Endothelial cell of umbilical vein (primary cell): ENCODE data around the gene ZNF774. TPM values are rescaled to one million over a fixed set of nuclear protein-coding genes. Genes with fewer than 3 reads are reported as not detected.

Experiments used
- BruUV-seq: library from RNA; stranded (reverse); fragments of 400-500 nt; replicated peaks from 2 replicates; lab custom pipeline; 2021; lab: Mats Ljungman, UMichigan
- CTCF ChIA-PET: fragments of 300-600, 350-600 bp; sonication (Branson Sonifier 250); formaldehyde crosslinking; loops from one replicate; lab custom pipeline; 2021; ENCODE audit warnings: antibody characterized with exemption, inconsistent platforms; lab: Charles Lee
- POLR2A ChIA-PET: fragments of 300-600, 350-600 bp; sonication (Branson Sonifier 250); formaldehyde crosslinking; loops from one replicate; lab custom pipeline; 2021; ENCODE audit warnings: antibody characterized with exemption, inconsistent platforms; lab: Charles Lee
- DNase-seq: peaks from one replicate; pipeline ENCODE4 v3.0.0-alpha.2; 2011; ENCODE audit warnings: low read depth, low spot score
- FAIRE-seq: peaks from 2 replicates; lab custom pipeline; 2011; peaks lifted over from hg19 to GRCh38; lab: Jason Lieb, UNC
- H2AFZ ChIP-seq: 2 replicates; pipeline ENCODE4 v1.6.0; 2012; ENCODE audit warnings: low read depth, low read length, control low read depth, inconsistent platforms
- H3K27ac ChIP-seq: 2 replicates; pipeline ENCODE4 v1.5.1; 2011; ENCODE audit warnings: low read depth, mild to moderate bottlenecking, control low read depth, low read length, moderate library complexity; ENCODE audit not compliant: insufficient read depth
- H3K27me3 ChIP-seq, 2 experiments: 2 replicates each; pipeline versions ENCODE4 v1.6.0 to v1.6.1; 2011; ENCODE audit warnings: low read length in 2 of 2, mixed read lengths in 1 of 2; ENCODE audit not compliant: control insufficient read depth in 2 of 2, insufficient read depth in 2 of 2
- H3K36me3 ChIP-seq, 2 experiments: 2 replicates in 1 of 2; 3 replicates in 1 of 2; pipeline ENCODE4 v1.5.1; 2011; ENCODE audit warnings: low read length in 2 of 2, mild to moderate bottlenecking in 1 of 2, moderate library complexity in 1 of 2; ENCODE audit not compliant: control insufficient read depth in 2 of 2, insufficient read depth in 2 of 2; ENCODE audit errors: extremely low read depth in 1 of 2
- H3K4me1 ChIP-seq: 3 replicates; pipeline ENCODE4 v1.5.1; 2011; ENCODE audit warnings: mild to moderate bottlenecking, low read length; ENCODE audit not compliant: control insufficient read depth, insufficient read depth; ENCODE audit errors: extremely low read depth
- H3K4me2 ChIP-seq: 2 replicates; pipeline ENCODE4 v1.6.1; 2011; ENCODE audit warnings: low read length, control low read depth, mixed read lengths; ENCODE audit not compliant: insufficient read depth
- H3K4me3 ChIP-seq, 3 experiments: fragments of 200-600 bp in 1 of 3; sonication (generic), shearing (Covaris generic) in 1 of 3; replicated peaks in 1 of 3; 2 replicates each; pipeline ENCODE4 v1.5.1; 2011 to 2016; ENCODE audit warnings: control low read depth in 3 of 3, low read length in 3 of 3, mild to moderate bottlenecking in 2 of 3, inconsistent platforms in 1 of 3, low read depth in 1 of 3, moderate library complexity in 1 of 3; ENCODE audit not compliant: insufficient read depth in 1 of 3
- H3K79me2 ChIP-seq: 2 replicates; pipeline ENCODE4 v1.6.0; 2012; ENCODE audit warnings: low read length, inconsistent platforms; ENCODE audit not compliant: control insufficient read depth, insufficient read depth
- H3K9ac ChIP-seq: replicated peaks from 2 replicates; pipeline ENCODE3; 2011; ENCODE audit warnings: low read length, control low read depth; ENCODE audit not compliant: insufficient read depth; ENCODE audit errors: extremely low read depth
- H3K9me1 ChIP-seq: replicated peaks from 3 replicates; pipeline ENCODE4 v1.6.0; 2011; ENCODE audit warnings: mild to moderate bottlenecking, low read length; ENCODE audit not compliant: control insufficient read depth, insufficient read depth; ENCODE audit errors: extremely low read depth
- H3K9me3 ChIP-seq: replicated peaks from 2 replicates; pipeline ENCODE4 v1.5.1; 2012; ENCODE audit warnings: low read length, inconsistent platforms; ENCODE audit not compliant: control insufficient read depth, insufficient read depth
- H4K20me1 ChIP-seq: replicated peaks from 2 replicates; pipeline ENCODE3; 2011; ENCODE audit warnings: mild to moderate bottlenecking, low read length; ENCODE audit not compliant: control insufficient read depth, insufficient read depth; ENCODE audit errors: extremely low read depth
- JUN ChIP-seq: IDR thresholded peaks from 2 replicates; pipeline ENCODE4 v1.6.1; 2011; ENCODE audit warnings: borderline replicate concordance, low read depth; ENCODE audit not compliant: insufficient read length, insufficient read depth
- MYC ChIP-seq: IDR thresholded peaks from one replicate; pipeline ENCODE4 v1.6.1; 2011; ENCODE audit warnings: mild to moderate bottlenecking, low read depth, low read length
- POLR2A ChIP-seq: IDR thresholded peaks from 2 replicates; pipeline ENCODE4 v1.6.1; 2012; ENCODE audit warnings: low read depth, mild to moderate bottlenecking, control low read depth, low read length
- POLR2AphosphoS5 ChIP-seq: IDR thresholded peaks from 2 replicates; pipeline ENCODE4 v1.6.1; 2012; ENCODE audit warnings: low read depth, mild to moderate bottlenecking, control low read depth, low read length, moderate library complexity; ENCODE audit not compliant: insufficient read depth
- dilution Hi-C: fragments of 300-500 bp; cut with MboI; formaldehyde crosslinking; loops from one replicate; pipeline ENCODE4 v1.15.0; 2019; ENCODE audit warnings: low sequenced_read_pairs; ENCODE audit not compliant: extremely low pct_ligation_motif_present
- intact Hi-C: fragments of 100-400 bp; cut with micrococcal nuclease; formaldehyde crosslinking; loops from one replicate; pipeline ENCODE4 v1.10.0; 2022
- polyA plus RNA-seq, 4 experiments: library from polyadenylated mRNA; depleted of rRNA in 3 of 4; stranded (reverse) in 3 of 4; unstranded in 1 of 4; fragments of >200 nt; gene quantifications; 2 replicates each; pipeline versions ENCODE4 v1.2.1 to v1.2.3, GENCODE V29; 2011 to 2012; ENCODE audit warnings: missing spikeins in 1 of 4
- total RNA-seq: library from RNA; stranded (reverse); gene quantifications from 2 replicates; pipeline ENCODE4 v1.2.3, GENCODE V29; 2021
- TF ChIP-seq, protein P1 (sequence below), 2 donors: IDR thresholded peaks; 1 replicate in 1 of 2; 2 replicates in 1 of 2; pipeline ENCODE4 v1.5.1; 2011; ENCODE audit warnings: low read length in 2 of 2, mild to moderate bottlenecking in 2 of 2, moderate library complexity in 2 of 2, control low read depth in 1 of 2, inconsistent platforms in 1 of 2, low read depth in 1 of 2; ENCODE audit not compliant: insufficient read depth in 1 of 2; ENCODE audit errors: extremely low read depth in 1 of 2

The ZNF774 gene
- total and polyA plus RNA-seq, 2 donors (not counting 3 experiments of a cell fraction or from before 2014, with no cell fraction given) = 0.98 to 2.6 TPM

DNA sequence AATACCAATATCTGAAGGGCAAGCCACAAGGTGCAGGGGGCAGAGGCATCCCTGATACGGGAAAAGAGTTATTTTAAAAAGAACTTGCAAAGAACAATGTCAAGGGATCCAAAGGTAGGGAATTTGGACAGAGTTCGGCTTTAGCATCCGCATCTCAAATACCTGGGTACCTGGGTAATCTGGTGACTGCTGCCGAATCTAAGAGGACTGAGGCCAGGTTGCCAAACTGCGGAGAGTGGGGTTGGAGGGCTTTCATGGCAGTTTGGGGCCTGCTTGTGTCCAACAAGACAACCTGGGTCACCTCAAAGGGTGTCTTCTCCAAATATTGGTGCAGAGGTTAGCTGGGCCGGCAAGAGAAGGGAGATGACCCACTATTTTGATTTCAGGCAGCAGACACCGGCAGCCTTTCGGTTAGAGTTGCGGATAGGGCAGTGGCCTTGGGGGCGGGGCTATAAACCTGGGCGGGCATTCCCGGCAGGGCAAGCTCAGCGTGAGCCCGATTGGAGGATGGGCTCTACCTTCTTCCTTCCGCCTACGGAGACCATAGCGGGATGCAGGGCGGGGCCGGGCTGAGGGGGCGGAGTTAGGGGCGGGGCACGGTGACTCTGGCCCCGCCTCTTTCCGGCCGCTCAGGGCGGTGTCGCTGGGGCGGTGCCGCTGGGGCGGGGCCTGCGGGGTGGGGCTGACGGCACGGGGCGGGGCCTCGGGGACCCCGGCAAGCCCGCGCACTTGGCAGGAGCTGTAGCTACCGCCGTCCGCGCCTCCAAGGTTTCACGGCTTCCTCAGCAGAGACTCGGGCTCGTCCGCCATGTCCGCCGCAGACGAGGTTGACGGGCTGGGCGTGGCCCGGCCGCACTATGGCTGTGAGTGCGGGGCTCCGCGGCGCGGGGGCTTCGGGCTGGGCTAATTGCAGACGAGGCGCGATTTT, 35.7 kb downstream of the ZNF774 start, which contains the start of gene IQGAP1:
Gene IQGAP1, plus strand, starts transcription at position 709 of the 928 bp plus-strand sequence. Its CDS starts 100 bp downstream, at position 809.
- intact Hi-C loops = loop anchor here (1.0 to 2.0 kb wide), 10 partner anchors 10 to 78 kb away; partner anchors contain the start of gene ZNF774
- CTCF ChIA-PET = interaction anchor here (0.8 to 2.7 kb wide), 15 partner anchors 10 to 94 kb away, joined by 3 to 34 read pairs (median 6); no protein-coding TSS in a partner anchor
- dilution Hi-C loops = no loop called here
- FAIRE-seq (peak; percentile 86), DNase-seq (peak; percentile 95)
- TSS peak; percentile 87 for BruUV-seq
- Histone ChIP-seq H3K27ac (peak within 1 kb of the TSS; percentile 88), H3K9me3 (no peaks in the 10 kb centered on the region), H3K4me3 (peak within 1 kb of the TSS; percentile 74 to 97 (median 95)), H3K9me1 (no peaks in the 10 kb centered on the region), H3K9ac (peak within 1 kb of the TSS; percentile 98), H2AFZ (peak within 1 kb of the TSS; percentile 95), H3K4me1 (peaks cover 30% of the 10 kb centered on the region), H3K36me3 (peaks cover 4 to 5% of the 10 kb centered on the region in 2 experiments), H3K4me2 (peak within 1 kb of the TSS; percentile 84), H3K79me2 (peaks cover 43% of the 10 kb centered on the region), H4K20me1 (peaks cover 2% of the 10 kb centered on the region), H3K27me3 (no peaks in the 10 kb centered on the region)
- POLR2A ChIA-PET = interaction anchor here (0.6 to 2.1 kb wide), 14 partner anchors 9 to 91 kb away, joined by 3 to 15 read pairs (median 5); partner anchors contain the start of gene ZNF774
- TF ChIP-seq POLR2AphosphoS5 (peak; percentile 83), POLR2A (peak; percentile 91), MYC (no peak), JUN (no peak)
- TF ChIP-seq, protein P1, sequence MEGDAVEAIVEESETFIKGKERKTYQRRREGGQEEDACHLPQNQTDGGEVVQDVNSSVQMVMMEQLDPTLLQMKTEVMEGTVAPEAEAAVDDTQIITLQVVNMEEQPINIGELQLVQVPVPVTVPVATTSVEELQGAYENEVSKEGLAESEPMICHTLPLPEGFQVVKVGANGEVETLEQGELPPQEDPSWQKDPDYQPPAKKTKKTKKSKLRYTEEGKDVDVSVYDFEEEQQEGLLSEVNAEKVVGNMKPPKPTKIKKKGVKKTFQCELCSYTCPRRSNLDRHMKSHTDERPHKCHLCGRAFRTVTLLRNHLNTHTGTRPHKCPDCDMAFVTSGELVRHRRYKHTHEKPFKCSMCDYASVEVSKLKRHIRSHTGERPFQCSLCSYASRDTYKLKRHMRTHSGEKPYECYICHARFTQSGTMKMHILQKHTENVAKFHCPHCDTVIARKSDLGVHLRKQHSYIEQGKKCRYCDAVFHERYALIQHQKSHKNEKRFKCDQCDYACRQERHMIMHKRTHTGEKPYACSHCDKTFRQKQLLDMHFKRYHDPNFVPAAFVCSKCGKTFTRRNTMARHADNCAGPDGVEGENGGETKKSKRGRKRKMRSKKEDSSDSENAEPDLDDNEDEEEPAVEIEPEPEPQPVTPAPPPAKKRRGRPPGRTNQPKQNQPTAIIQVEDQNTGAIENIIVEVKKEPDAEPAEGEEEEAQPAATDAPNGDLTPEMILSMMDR (IDR thresholded peaks at IDR 0.05; ENCODE audit: extremely low read depth in 1 of 2, insufficient read depth in 1 of 2, low read depth in 1 of 2, low read length in 2 of 2) = no peak
